ENCODE results near the gene ZNF579. TPM values are rescaled to one million over a fixed set of nuclear protein-coding genes. Genes with fewer than 3 reads are reported as not detected.

Gene ZNF579
- total and polyA plus RNA-seq, 9 of the 15 experiments (the other 6 are each of a cell fraction or from before 2014, with no cell fraction given), result 0.06 to 15.9 (median 1.6) TPM

DNA sequence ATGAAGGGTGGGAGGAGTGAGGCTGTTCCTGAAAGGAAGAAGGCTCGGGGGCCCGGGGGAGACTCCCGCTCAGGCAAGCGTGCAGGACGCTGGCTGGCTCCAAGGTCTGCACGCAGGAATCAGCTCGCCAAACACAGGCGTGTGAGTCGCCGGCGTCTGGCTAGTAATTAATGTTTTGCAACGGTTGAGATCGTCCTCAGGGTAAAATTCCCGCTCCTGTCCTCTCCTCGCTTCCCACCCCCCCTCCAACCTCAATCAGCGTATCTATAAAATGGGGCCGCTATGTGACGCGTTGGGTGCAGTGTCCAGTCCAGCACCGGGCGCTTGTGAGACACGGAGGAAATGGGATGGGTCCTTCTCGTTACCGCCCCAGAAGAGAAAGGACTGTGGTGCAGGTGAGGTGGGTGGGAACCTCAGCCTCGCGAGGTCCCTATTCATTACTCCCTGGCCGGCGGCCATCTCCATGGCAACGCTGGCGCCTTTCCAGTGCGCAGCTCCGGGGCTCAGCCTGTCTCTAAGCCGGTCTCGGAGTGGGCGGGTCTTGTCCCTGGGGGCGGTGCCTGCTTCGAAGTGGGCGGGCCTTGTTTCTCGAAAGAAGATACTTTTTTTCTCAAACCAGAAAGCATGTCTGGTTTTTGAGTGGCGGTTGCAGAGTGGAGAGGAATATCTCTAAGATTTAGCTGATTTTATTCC is 6.5 kb upstream of the ZNF579 start (continued):
- TF ChIP-seq PML (IDR thresholded peaks at IDR 0.05; ENCODE audit: low read length), result no peak
- no peak for TF ChIP-seq ZNF124 (CRISPR knock-in tag; IDR thresholded peaks at IDR 0.05)
- no peak for TF ChIP-seq ZNF589 (CRISPR knock-in tag; IDR thresholded peaks at IDR 0.05; ENCODE audit: low read depth)
- no peak for TF ChIP-seq NCOA1 (IDR thresholded peaks at IDR 0.05; ENCODE audit: low read depth)
- TF ChIP-seq NFIC (IDR thresholded peaks at IDR 0.05), result peak; percentile 96
- TF ChIP-seq, protein P1, sequence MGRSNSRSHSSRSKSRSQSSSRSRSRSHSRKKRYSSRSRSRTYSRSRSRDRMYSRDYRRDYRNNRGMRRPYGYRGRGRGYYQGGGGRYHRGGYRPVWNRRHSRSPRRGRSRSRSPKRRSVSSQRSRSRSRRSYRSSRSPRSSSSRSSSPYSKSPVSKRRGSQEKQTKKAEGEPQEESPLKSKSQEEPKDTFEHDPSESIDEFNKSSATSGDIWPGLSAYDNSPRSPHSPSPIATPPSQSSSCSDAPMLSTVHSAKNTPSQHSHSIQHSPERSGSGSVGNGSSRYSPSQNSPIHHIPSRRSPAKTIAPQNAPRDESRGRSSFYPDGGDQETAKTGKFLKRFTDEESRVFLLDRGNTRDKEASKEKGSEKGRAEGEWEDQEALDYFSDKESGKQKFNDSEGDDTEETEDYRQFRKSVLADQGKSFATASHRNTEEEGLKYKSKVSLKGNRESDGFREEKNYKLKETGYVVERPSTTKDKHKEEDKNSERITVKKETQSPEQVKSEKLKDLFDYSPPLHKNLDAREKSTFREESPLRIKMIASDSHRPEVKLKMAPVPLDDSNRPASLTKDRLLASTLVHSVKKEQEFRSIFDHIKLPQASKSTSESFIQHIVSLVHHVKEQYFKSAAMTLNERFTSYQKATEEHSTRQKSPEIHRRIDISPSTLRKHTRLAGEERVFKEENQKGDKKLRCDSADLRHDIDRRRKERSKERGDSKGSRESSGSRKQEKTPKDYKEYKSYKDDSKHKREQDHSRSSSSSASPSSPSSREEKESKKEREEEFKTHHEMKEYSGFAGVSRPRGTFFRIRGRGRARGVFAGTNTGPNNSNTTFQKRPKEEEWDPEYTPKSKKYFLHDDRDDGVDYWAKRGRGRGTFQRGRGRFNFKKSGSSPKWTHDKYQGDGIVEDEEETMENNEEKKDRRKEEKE (IDR thresholded peaks at IDR 0.05; ENCODE audit: borderline replicate concordance in 1 of 2, control insufficient read depth in 1 of 2, low read depth in 2 of 2, low read length in 1 of 2), result no peak
- TF ChIP-seq SRSF1 (IDR thresholded peaks at IDR 0.05; ENCODE audit: low read depth, low read length), result no peak
- peak; percentile 59 for TF ChIP-seq EGR1 (conservative IDR thresholded peaks at IDR 0.05)
- TF ChIP-seq, protein P2, sequence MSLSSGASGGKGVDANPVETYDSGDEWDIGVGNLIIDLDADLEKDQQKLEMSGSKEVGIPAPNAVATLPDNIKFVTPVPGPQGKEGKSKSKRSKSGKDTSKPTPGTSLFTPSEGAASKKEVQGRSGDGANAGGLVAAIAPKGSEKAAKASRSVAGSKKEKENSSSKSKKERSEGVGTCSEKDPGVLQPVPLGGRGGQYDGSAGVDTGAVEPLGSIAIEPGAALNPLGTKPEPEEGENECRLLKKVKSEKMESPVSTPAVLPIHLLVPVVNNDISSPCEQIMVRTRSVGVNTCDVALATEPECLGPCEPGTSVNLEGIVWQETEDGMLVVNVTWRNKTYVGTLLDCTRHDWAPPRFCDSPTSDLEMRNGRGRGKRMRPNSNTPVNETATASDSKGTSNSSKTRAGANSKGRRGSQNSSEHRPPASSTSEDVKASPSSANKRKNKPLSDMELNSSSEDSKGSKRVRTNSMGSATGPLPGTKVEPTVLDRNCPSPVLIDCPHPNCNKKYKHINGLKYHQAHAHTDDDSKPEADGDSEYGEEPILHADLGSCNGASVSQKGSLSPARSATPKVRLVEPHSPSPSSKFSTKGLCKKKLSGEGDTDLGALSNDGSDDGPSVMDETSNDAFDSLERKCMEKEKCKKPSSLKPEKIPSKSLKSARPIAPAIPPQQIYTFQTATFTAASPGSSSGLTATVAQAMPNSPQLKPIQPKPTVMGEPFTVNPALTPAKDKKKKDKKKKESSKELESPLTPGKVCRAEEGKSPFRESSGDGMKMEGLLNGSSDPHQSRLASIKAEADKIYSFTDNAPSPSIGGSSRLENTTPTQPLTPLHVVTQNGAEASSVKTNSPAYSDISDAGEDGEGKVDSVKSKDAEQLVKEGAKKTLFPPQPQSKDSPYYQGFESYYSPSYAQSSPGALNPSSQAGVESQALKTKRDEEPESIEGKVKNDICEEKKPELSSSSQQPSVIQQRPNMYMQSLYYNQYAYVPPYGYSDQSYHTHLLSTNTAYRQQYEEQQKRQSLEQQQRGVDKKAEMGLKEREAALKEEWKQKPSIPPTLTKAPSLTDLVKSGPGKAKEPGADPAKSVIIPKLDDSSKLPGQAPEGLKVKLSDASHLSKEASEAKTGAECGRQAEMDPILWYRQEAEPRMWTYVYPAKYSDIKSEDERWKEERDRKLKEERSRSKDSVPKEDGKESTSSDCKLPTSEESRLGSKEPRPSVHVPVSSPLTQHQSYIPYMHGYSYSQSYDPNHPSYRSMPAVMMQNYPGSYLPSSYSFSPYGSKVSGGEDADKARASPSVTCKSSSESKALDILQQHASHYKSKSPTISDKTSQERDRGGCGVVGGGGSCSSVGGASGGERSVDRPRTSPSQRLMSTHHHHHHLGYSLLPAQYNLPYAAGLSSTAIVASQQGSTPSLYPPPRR (CRISPR knock-in tag; IDR thresholded peaks at IDR 0.05; ENCODE audit: borderline replicate concordance), result no peak
- TF ChIP-seq RBM17 (IDR thresholded peaks at IDR 0.05; ENCODE audit: borderline replicate concordance, low read depth, low read length), result no peak
- no peak for TF ChIP-seq CC2D1A (IDR thresholded peaks at IDR 0.05)
- TF ChIP-seq JUND (IDR thresholded peaks at IDR 0.05; ENCODE audit: borderline replicate concordance, low read depth, low read length), result peak; percentile 6; the same call in 1 of the 2 replicates
- no peak for TF ChIP-seq JUND (tag; IDR thresholded peaks at IDR 0.05; ENCODE audit: borderline replicate concordance, low read depth, low read length)
- TF ChIP-seq IRF2 (CRISPR knock-in tag; IDR thresholded peaks at IDR 0.05), result no peak
- TF ChIP-seq RB1 (IDR thresholded peaks at IDR 0.05; ENCODE audit: low read depth), result no peak; the same call in 1 of the 2 replicates
- peak; percentile 69 for TF ChIP-seq ZNF384 (IDR thresholded peaks at IDR 0.05; ENCODE audit: low read depth, low read length)
- no peak for TF ChIP-seq CREB1 (IDR thresholded peaks at IDR 0.05)
- peak; percentile 55; the same call in 1 of the 2 replicates for TF ChIP-seq CREB1 (CRISPR knock-in tag; IDR thresholded peaks at IDR 0.05)
- no peak for TF ChIP-seq POLR2AphosphoS2 (IDR thresholded peaks at IDR 0.05; ENCODE audit: low read length)
- TF ChIP-seq CHD2 (IDR thresholded peaks at IDR 0.05; ENCODE audit: low read depth, low read length), result peak; percentile 87
- TF ChIP-seq SREBF1 (IDR thresholded peaks at IDR 0.05; ENCODE audit: borderline replicate concordance, low read depth, low read length), result no peak
- peak; percentile 12; the same call in 1 of the 2 replicates for TF ChIP-seq L3MBTL2 (IDR thresholded peaks at IDR 0.05)

All from K562 (cell line).